ENCODE data around the gene GALNT18. TPM values are rescaled to one million over a fixed set of nuclear protein-coding genes. Genes with fewer than 3 reads are reported as not detected.

The GALNT18 gene
- total RNA-seq, 1 experiment from 2014 or later, result 1.7 TPM

DNA sequence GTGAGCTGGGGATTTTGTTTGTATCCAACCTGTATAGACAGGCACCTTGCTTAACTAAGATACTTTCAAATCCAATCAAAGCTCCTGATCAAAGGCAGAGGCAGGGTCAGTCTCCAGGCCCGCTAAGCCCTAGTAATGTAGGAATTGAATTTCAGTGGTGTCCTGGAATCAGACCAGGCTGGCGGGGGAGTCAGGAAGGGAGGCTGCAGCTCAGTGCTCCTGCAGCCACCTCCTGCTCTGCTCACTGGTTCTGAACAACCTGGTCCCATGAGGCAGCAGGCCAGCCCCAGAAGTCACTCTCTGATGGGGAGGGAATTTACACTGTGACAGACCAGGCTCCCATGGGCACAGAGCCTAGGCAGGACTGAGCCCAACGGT lies 38.5 kb upstream of the GALNT18 start:
- no peak overlapping the region for H4K8ac ChIP-seq (replicated peaks; ENCODE audit: insufficient read length, low read depth, low read length)
- Mint-ChIP-seq H3K27me3 (ENCODE audit: low read depth) (peaks cover 8% of the 10 kb centered on the region), H3K4me3 (no peak overlapping the region), H3K4me1 (peaks cover 23 to 33% of the 10 kb centered on the region in 2 experiments), H3K9me3 (no peaks in the 10 kb centered on the region; a peak in 1 of 5 replicates), H3K27ac (no peak overlapping the region), H3K36me3 (ENCODE audit: insufficient read depth in 1 of 3, low read depth in 3 of 3) (no peaks in the 10 kb centered on the region; a peak in 1 of 7 replicates)
- no peaks in the 10 kb centered on the region for H3K79me1 ChIP-seq (ENCODE audit: insufficient read depth, low read depth, low read length, poor library complexity, severe bottlenecking)
- H4K20me1 ChIP-seq (ENCODE audit: control insufficient read depth, insufficient read depth, insufficient read length), result no peaks in the 10 kb centered on the region
- no peak for DNase-seq
- H3K9me3 ChIP-seq (ENCODE audit: control insufficient read depth, low read depth, low read length), result no peaks in the 10 kb centered on the region
- no peak overlapping the region for H2BK120ac ChIP-seq (ENCODE audit: low read depth, low read length, poor library complexity, severe bottlenecking)
- H2BK12ac ChIP-seq (ENCODE audit: insufficient read length, low read depth, low read length), result no peak overlapping the region
- H2AK5ac ChIP-seq (ENCODE audit: insufficient read length, low read length), result no peak overlapping the region
- H3K27me3 ChIP-seq (ENCODE audit: insufficient read depth, low read length), result no peaks in the 10 kb centered on the region
- H3K18ac ChIP-seq (ENCODE audit: insufficient read length, low read depth, low read length), result no peak overlapping the region
- no peak overlapping the region for H3K23ac ChIP-seq (ENCODE audit: insufficient read length, low read depth, low read length)
- no peak overlapping the region for H4K5ac ChIP-seq (ENCODE audit: insufficient read length, low read depth, low read length)
- H3K4me2 ChIP-seq (ENCODE audit: insufficient read depth, insufficient read length, low read length), result no peak overlapping the region
- TF ChIP-seq, protein P1, sequence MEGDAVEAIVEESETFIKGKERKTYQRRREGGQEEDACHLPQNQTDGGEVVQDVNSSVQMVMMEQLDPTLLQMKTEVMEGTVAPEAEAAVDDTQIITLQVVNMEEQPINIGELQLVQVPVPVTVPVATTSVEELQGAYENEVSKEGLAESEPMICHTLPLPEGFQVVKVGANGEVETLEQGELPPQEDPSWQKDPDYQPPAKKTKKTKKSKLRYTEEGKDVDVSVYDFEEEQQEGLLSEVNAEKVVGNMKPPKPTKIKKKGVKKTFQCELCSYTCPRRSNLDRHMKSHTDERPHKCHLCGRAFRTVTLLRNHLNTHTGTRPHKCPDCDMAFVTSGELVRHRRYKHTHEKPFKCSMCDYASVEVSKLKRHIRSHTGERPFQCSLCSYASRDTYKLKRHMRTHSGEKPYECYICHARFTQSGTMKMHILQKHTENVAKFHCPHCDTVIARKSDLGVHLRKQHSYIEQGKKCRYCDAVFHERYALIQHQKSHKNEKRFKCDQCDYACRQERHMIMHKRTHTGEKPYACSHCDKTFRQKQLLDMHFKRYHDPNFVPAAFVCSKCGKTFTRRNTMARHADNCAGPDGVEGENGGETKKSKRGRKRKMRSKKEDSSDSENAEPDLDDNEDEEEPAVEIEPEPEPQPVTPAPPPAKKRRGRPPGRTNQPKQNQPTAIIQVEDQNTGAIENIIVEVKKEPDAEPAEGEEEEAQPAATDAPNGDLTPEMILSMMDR (conservative IDR thresholded peaks at IDR 0.05), result no peak
- H3K79me2 ChIP-seq (ENCODE audit: insufficient read depth, low read length), result no peaks in the 10 kb centered on the region
- H3K56ac ChIP-seq (ENCODE audit: insufficient read length, low read depth, low read length), result no peak overlapping the region
- no peak overlapping the region for H3K14ac ChIP-seq (ENCODE audit: insufficient read depth, low read length)
- WGBS (ENCODE audit: extremely low coverage, insufficient read length, low lambda C conversion rate), result no CpG with 5 or more reads among the region's 3 CpGs
- H2AFZ ChIP-seq (ENCODE audit: low read length), result no peak overlapping the region
- H3T11ph ChIP-seq (ENCODE audit: low read length), result no peak overlapping the region
- no peak overlapping the region for H2BK5ac ChIP-seq (ENCODE audit: insufficient read length, low read length)
- H3K4me1 ChIP-seq (ENCODE audit: insufficient read depth, low read length), result peaks cover 13% of the 10 kb centered on the region; the same call in 1 of the 2 replicates
- H3K23me2 ChIP-seq (ENCODE audit: insufficient read length, low read depth, low read length, poor library complexity, severe bottlenecking), result no peaks in the 10 kb centered on the region
- no peak overlapping the region for H4K91ac ChIP-seq (ENCODE audit: insufficient read length, low read depth, low read length)
- H3K9ac ChIP-seq (ENCODE audit: extremely low read depth, insufficient read length, low read length), result no peak overlapping the region
- H3K27ac ChIP-seq (ENCODE audit: insufficient read length, low read depth, low read length), result no peak overlapping the region
- H2BK20ac ChIP-seq (ENCODE audit: low read depth, low read length, poor library complexity, severe bottlenecking), result no peak overlapping the region
- no peak overlapping the region for H2BK15ac ChIP-seq (ENCODE audit: low read depth, low read length)
- H3K4ac ChIP-seq (ENCODE audit: low read depth, low read length), result no peak overlapping the region
